Activated naive CD8-positive, alpha-beta T cell treated with anti-CD3 and anti-CD28 coated beads, Interleukin-2, amount 50 U/mL, for 24 hours (primary cell): ENCODE data around the gene CD33.

Experiments
- ATAC-seq: fragments of 150-1000 bp; cut with Tn5 transposase; one replicate; pipeline ENCODE4 v1.10.0; 2021
- DNase-seq: peaks from one replicate; pipeline ENCODE4 v3.0.0; 2021
- H3K27ac Mint-ChIP-seq: one replicate; pipeline ENCODE4 v1.8.0; 2021; ENCODE audit warnings: mild to moderate bottlenecking, mixed read lengths
- H3K27me3 Mint-ChIP-seq: one replicate; pipeline ENCODE4 v1.8.0; 2021; ENCODE audit warnings: mixed read lengths
- H3K36me3 Mint-ChIP-seq: one replicate; pipeline ENCODE4 v1.8.0; 2021; ENCODE audit warnings: low read depth, mixed read lengths
- H3K4me1 Mint-ChIP-seq: one replicate; pipeline ENCODE4 v1.8.0; 2021; ENCODE audit warnings: mixed read lengths
- H3K4me3 Mint-ChIP-seq: one replicate; pipeline ENCODE4 v1.8.0; 2021; ENCODE audit warnings: mild to moderate bottlenecking, moderate library complexity, mixed read lengths
- H3K9me3 Mint-ChIP-seq: one replicate; pipeline ENCODE4 v1.8.0; 2021; ENCODE audit warnings: mixed read lengths

The CD33 gene

GRCh38 chr19:51227966-51228365 is 3.1 kb downstream of the CD33 start:
- ATAC-seq (no peak), DNase-seq (no peak)
- Mint-ChIP-seq H3K4me1 (no peaks in the 10 kb centered on the region), H3K27ac (no peak overlapping the region), H3K9me3 (no peaks in the 10 kb centered on the region), H3K36me3 (no peaks in the 10 kb centered on the region), H3K4me3 (no peak overlapping the region), H3K27me3 (peaks cover 55% of the 10 kb centered on the region)

- Mint-ChIP-seq H3K36me3 (no peaks in the 10 kb centered on the region), H3K4me3 (no peak overlapping the region), H3K9me3 (no peaks in the 10 kb centered on the region), H3K4me1 (no peaks in the 10 kb centered on the region), H3K27ac (no peak overlapping the region), H3K27me3 (peaks cover 10% of the 10 kb centered on the region)
- DNase-seq (no peak), ATAC-seq (no peak)
These were observed 16.0 kb downstream of the CD33 start for GRCh38 chr19:51240866-51241265.

GRCh38 chr19:51242881-51243630 is 18.2 kb downstream of the CD33 start:
- no peaks in the 10 kb centered on the region for H3K36me3 Mint-ChIP-seq
- peaks cover 14% of the 10 kb centered on the region for H3K27me3 Mint-ChIP-seq
- H3K4me3 Mint-ChIP-seq: no peak overlapping the region
- H3K4me1 Mint-ChIP-seq: peaks cover 2% of the 10 kb centered on the region
- DNase-seq: no peak
- no peak overlapping the region for H3K27ac Mint-ChIP-seq
- no peaks in the 10 kb centered on the region for H3K9me3 Mint-ChIP-seq
- ATAC-seq: no peak

GRCh38 chr19:51246164-51246552 is 21.3 kb downstream of the CD33 start:
- ATAC-seq (no peak), DNase-seq (no peak)
- Mint-ChIP-seq H3K4me3 (no peak overlapping the region), H3K9me3 (no peaks in the 10 kb centered on the region), H3K27me3 (peaks cover 13% of the 10 kb centered on the region), H3K36me3 (no peaks in the 10 kb centered on the region), H3K4me1 (peaks cover 2% of the 10 kb centered on the region), H3K27ac (no peak overlapping the region)

GRCh38 chr19:51247972-51248590 is 23.2 kb downstream of the CD33 start:
- Mint-ChIP-seq H3K36me3 (no peaks in the 10 kb centered on the region), H3K4me3 (no peak overlapping the region), H3K27ac (no peak overlapping the region), H3K4me1 (peaks cover 2% of the 10 kb centered on the region), H3K9me3 (no peaks in the 10 kb centered on the region), H3K27me3 (peaks cover 8% of the 10 kb centered on the region)
- no peak for ATAC-seq
- DNase-seq: no peak

- H3K4me3 Mint-ChIP-seq: no peak within 1 kb of the TSS
- H3K36me3 Mint-ChIP-seq: no peaks in the 10 kb centered on the region
- H3K27ac Mint-ChIP-seq: no peak within 1 kb of the TSS
- H3K4me1 Mint-ChIP-seq: peaks cover 2% of the 10 kb centered on the region
- no peak for DNase-seq
- no peak for ATAC-seq
- H3K27me3 Mint-ChIP-seq: peaks cover 9% of the 10 kb centered on the region
- no peaks in the 10 kb centered on the region for H3K9me3 Mint-ChIP-seq
These were observed 26.0 kb downstream of the CD33 start, which contains the start of gene SIGLECL1 for GRCh38 chr19:51250786-51251467. SIGLECL1 (plus strand) TSS chr19:51251080; CDS start chr19:51264073, 12,993 bp downstream.

- no peak for ATAC-seq
- Mint-ChIP-seq H3K4me1 (peaks cover 2% of the 10 kb centered on the region), H3K4me3 (no peak overlapping the region), H3K27me3 (peaks cover 13% of the 10 kb centered on the region), H3K36me3 (no peaks in the 10 kb centered on the region), H3K27ac (no peak overlapping the region), H3K9me3 (no peaks in the 10 kb centered on the region)
- DNase-seq: no peak
These were observed 26.6 kb downstream of the CD33 start for GRCh38 chr19:51251468-51251820.

- no peaks in the 10 kb centered on the region for H3K4me1 Mint-ChIP-seq
- H3K36me3 Mint-ChIP-seq: no peaks in the 10 kb centered on the region
- H3K27ac Mint-ChIP-seq: no peak overlapping the region
- ATAC-seq: no peak
- no peak for DNase-seq
- peaks cover 13% of the 10 kb centered on the region for H3K27me3 Mint-ChIP-seq
- H3K9me3 Mint-ChIP-seq: no peaks in the 10 kb centered on the region
- no peak overlapping the region for H3K4me3 Mint-ChIP-seq
These were observed 27.6 kb downstream of the CD33 start for GRCh38 chr19:51252306-51253079.

GRCh38 chr19:51253088-51253806 is 28.4 kb downstream of the CD33 start:
- H3K4me3 Mint-ChIP-seq: no peak overlapping the region
- no peaks in the 10 kb centered on the region for H3K36me3 Mint-ChIP-seq
- ATAC-seq (no peak), DNase-seq (no peak)
- no peaks in the 10 kb centered on the region for H3K4me1 Mint-ChIP-seq
- no peaks in the 10 kb centered on the region for H3K9me3 Mint-ChIP-seq
- no peak overlapping the region for H3K27ac Mint-ChIP-seq
- peaks cover 15% of the 10 kb centered on the region for H3K27me3 Mint-ChIP-seq

- H3K27ac Mint-ChIP-seq: no peak overlapping the region
- no peak for DNase-seq
- H3K4me1 Mint-ChIP-seq: peaks cover 2% of the 10 kb centered on the region
- H3K36me3 Mint-ChIP-seq: no peaks in the 10 kb centered on the region
- ATAC-seq: no peak
- no peaks in the 10 kb centered on the region for H3K9me3 Mint-ChIP-seq
- no peak overlapping the region for H3K4me3 Mint-ChIP-seq
- H3K27me3 Mint-ChIP-seq: peaks cover 13% of the 10 kb centered on the region
These were observed 31.3 kb downstream of the CD33 start for GRCh38 chr19:51256155-51256625.

GRCh38 chr19:51257471-51257870 is 32.6 kb downstream of the CD33 start:
- H3K27ac Mint-ChIP-seq: no peak overlapping the region
- peaks cover 15% of the 10 kb centered on the region for H3K27me3 Mint-ChIP-seq
- peaks cover 2% of the 10 kb centered on the region for H3K4me1 Mint-ChIP-seq
- H3K36me3 Mint-ChIP-seq: no peaks in the 10 kb centered on the region
- DNase-seq (no peak), ATAC-seq (no peak)
- no peaks in the 10 kb centered on the region for H3K9me3 Mint-ChIP-seq
- H3K4me3 Mint-ChIP-seq: no peak overlapping the region

GRCh38 chr19:51258165-51259160 is 33.6 kb downstream of the CD33 start:
- DNase-seq: no peak
- H3K9me3 Mint-ChIP-seq: no peaks in the 10 kb centered on the region
- H3K27ac Mint-ChIP-seq: no peak overlapping the region
- ATAC-seq: no peak
- no peak overlapping the region for H3K4me3 Mint-ChIP-seq
- peaks cover 18% of the 10 kb centered on the region for H3K27me3 Mint-ChIP-seq
- no peaks in the 10 kb centered on the region for H3K36me3 Mint-ChIP-seq
- H3K4me1 Mint-ChIP-seq: peaks cover 2% of the 10 kb centered on the region
